Epithelial cell of esophagus (primary cell): ENCODE results near the gene FILIP1L.

Experiments used
- DNase-seq: peaks from one replicate; pipeline ENCODE4 v3.0.0; 2010; ENCODE audit warnings: low read depth
- H3K4me3 ChIP-seq: 2 replicates; pipeline ENCODE4 v1.5.1; 2011; ENCODE audit warnings: mild to moderate bottlenecking, low read length, control low read depth
- CTCF ChIP-seq: IDR thresholded peaks from 2 replicates; pipeline ENCODE4 v1.5.1; 2011; ENCODE audit warnings: low read depth, mild to moderate bottlenecking, low read length, control low read depth, inconsistent platforms; ENCODE audit not compliant: insufficient read depth; ENCODE audit errors: missing control alignments

FILIP1L gene

GRCh38 chr3:100128565-100128964, 14.3 kb upstream of the FILIP1L start:
- no peak for TF ChIP-seq CTCF

GRCh38 chr3:100127792-100128191, 13.5 kb upstream of the FILIP1L start:
- TF ChIP-seq CTCF, result no peak
- DNase-seq, result no peak
- H3K4me3 ChIP-seq, result no peak overlapping the region

More at GRCh38 chr3:100128565-100128964, 14.3 kb upstream of the FILIP1L start:
- no peak for DNase-seq
- no peak overlapping the region for H3K4me3 ChIP-seq

DNA sequence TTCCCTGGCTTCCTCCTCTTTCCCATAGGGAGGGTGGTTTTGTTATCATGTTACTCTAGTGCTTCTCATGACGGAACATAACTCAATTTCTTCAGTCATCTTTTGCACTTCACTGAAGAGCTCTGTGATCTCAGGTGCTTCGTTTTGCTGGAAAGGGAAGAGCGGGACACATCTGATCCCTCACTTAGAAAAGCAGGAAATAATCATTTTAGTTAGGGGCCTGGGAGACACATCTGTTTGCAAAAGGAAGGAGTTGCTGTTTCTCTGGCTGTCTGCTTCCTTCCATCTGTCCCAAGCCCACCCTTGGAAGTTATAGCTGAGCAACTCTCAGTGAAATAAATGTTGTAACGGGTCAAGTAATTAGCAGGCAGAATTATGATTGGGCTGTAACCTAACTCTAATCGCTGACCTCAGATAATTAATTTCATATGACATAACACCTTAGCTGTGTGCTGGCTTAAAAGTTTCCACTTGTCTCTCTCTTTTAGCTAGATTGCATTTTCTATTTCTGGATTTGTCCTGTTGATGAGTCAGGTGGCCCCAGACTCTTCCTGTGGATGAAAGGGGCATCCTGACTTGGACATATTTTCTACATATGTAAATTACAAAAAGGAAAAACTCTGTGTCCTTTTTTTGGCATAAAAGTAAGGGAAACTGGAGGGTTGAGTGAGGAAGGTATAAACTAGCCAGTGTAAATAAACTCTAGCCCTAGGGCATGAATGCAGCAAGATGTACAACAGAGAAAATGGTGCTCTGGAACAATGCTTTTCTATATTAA, 11.0 kb upstream of the FILIP1L start:
- no peak for DNase-seq
- TF ChIP-seq CTCF, result no peak
- H3K4me3 ChIP-seq, result no peak overlapping the region

DNA sequence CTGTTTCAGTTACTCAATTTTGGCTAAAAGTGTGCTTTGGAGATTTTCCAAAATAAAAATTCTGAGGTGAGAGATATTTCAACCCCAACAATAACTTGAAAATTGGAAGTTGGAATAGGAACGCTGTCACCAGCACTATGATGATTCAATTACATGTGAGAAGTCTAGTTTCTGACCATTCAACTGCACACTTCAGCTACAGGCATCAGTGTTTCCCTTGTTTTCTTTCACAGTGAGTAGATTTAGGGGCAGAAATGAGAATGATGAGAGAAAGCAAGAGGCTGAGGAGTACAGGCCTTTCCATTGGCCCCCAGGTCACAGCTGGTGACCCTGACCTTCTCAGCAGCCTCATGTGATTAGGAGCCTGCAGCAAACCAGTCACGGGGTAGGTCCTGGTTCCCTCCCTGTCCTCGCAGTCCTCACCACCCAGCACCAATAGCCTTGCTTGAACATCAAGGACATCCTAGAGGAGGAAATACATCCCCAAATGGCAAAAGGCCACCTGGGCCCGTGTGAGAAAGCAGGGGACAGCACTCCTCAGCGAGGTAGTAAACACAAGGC, 10.0 kb upstream of the FILIP1L start:
- no peak for DNase-seq
- H3K4me3 ChIP-seq, result no peak overlapping the region
- TF ChIP-seq CTCF, result no peak

DNA sequence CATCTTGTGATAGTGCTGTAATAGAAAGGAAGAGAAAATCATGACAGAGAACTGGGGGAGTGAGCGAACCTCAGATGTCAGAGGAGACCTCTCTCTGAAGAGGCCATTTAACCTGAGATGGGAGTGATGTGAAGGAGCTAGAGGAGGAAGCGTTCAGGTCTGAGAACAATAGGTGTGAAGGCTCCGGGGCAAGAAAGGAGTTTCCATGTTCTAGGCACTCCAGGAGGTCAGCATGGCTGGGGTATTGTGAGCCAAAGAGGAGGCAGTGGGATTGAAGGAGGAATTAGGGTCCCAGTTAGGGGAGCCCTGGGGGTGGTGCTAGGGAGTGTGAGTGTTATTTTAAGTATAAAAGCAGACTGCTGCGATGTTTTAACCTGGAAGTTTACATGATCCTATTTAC, 8.8 kb upstream of the FILIP1L start:
- TF ChIP-seq CTCF, result no peak

DNA sequence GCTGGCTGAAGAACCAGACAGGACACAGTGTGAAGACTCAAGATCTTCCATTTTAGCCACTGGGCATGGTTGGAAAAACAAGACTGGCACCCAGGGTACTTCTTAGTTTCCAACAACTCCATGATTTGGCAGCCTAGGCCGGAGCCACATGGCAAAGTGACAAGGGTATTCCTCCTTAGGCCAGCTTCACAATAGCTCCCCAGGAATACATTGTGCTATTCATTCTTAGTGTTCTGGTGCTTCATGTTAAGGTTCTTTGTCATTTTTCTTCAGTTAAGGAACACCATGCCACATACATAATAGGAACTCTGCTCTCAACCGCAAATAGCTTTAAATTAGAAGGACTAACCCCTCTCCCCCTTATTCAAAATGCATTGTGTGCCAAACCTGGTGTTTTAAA, 8.0 kb upstream of the FILIP1L start:
- TF ChIP-seq CTCF, result no peak
- no peak for DNase-seq
- H3K4me3 ChIP-seq, result no peak overlapping the region

More for the DNA sequence above, 8.8 kb upstream of the FILIP1L start:
- no peak for DNase-seq
- no peak overlapping the region for H3K4me3 ChIP-seq

- no peak for DNase-seq
- no peak overlapping the region for H3K4me3 ChIP-seq
- no peak for TF ChIP-seq CTCF
Measured at GRCh38 chr3:100120693-100121092, 6.4 kb upstream of the FILIP1L start.
